DMS53 (cell line): ENCODE measurements around the gene GPX4.

ENCODE experiments used
- DNase-seq: peaks from one replicate; lab custom pipeline; 2025; lab: John Stamatoyannopoulos, UW

The GPX4 gene

GRCh38 chr19:1084024-1084868 lies 19.5 kb upstream of the GPX4 start:
- DNase-seq = peak; percentile 88

DNA sequence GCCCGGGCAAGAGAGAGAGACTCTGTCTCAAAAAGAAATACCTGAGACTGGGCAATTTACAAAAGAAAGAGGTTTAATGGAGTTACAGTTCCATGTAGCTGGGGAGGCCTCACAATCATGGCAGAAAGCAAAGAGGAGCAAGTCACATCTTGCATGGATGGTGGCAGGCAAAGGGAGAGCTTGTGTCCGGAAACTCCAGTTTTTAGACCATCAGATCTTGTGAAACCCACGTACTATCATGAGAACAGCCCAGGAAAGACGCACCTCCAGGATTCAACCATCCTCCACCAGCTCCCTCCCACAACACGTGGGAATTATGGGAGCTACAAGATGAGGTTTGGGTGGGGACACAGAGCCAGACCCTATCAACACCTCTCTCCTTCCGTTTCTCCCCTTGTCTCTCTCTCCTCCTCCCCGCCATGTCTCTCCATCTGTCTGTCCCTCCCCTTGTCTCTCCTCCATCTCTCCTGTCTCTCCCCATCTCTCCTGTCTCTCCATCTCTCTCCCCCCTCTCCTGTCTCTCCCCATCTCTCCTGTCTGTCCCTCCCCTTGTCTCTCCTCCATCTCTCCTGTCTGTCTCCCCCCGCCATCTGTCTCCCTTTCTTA lies 18.6 kb upstream of the GPX4 start:
- DNase-seq = no peak

DNA sequence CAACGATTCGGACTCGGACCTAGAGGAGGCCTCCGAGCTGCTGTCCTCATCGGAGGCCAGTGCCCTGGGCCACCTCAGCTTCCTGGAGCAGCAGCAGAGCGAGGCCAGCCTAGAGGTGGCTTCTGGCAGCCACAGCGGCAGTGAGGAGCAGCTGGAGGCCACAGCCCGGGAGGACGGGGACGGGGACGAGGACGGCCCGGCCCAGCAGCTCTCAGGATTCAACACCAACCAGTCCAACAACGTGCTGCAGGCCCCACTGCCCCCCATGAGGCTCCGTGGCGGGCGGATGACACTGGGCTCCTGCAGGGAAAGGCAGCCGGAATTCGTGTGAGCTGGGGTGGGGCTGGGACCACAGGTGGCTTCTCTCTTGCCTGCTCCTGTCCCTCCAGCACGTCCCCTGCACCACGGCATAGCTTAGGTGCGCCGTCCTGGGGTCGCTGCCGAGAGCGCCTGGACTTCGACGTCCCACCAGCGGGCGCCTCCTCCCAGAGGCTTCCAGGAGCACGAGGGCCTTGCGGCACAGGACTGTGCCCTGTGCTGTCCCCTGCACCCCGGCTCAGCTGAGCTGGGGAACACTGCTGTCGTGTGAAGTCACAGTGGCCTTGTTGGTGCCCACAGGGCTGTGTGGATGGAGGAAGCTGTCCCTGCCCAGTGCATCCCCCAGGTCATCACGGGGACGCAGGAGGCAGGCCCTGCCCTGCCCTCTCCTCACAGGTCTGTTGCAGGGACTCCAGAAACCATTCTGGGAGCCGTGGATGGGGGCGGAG lies 17.9 kb upstream of the GPX4 start:
- no peak for DNase-seq

GRCh38 chr19:1086613-1087012 lies 17.2 kb upstream of the GPX4 start:
- no peak for DNase-seq

GRCh38 chr19:1087813-1088415 lies 15.9 kb upstream of the GPX4 start:
- DNase-seq = peak; percentile 50

GRCh38 chr19:1088416-1089010 lies 15.3 kb upstream of the GPX4 start:
- DNase-seq = no peak

- no peak for DNase-seq
Measured at GRCh38 chr19:1089126-1089771, 14.5 kb upstream of the GPX4 start.

DNA sequence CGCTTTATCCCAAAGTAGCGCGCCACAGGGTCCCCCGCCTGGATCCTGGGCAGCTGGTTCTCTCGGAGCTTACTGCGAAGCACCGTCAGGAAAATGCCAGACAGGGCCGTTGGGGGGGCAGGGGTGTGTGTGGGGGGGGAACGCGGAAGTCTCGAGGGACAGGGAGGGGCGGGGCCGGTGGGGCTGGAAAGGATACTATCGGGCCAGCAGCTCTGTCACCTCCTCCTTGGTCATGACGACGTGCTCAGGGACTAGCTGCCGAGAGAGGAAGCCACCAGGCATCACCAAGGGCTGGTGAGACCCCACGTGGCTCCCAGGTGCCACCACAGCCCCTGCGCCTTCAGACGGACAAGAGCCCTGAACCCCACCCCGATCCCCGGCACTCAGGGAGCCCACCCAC lies 13.9 kb upstream of the GPX4 start:
- no peak for DNase-seq

GRCh38 chr19:1090731-1091543 lies 12.9 kb upstream of the GPX4 start:
- DNase-seq = no peak

GRCh38 chr19:1091544-1092175 lies 12.1 kb upstream of the GPX4 start:
- DNase-seq = no peak

DNA sequence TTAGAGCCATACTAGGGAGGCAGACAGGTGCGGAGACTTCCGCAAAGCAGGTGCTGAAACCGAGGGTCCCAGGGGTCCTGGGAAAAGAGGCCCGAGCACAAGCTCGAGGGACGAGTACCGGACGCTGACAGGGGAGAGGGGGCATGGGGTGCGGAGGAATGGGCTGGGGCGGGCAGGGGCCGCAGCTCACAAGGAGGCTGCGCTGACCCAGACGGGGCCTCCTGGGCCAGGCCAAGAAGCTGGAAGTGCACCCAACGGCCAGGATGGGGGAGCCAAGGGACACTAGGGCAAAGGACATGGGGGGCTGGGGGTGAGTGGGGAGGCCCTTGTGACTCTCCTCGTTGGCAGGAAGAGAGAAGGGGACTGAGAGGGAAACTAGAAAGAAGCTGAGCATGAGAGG lies 10.5 kb upstream of the GPX4 start:
- no peak for DNase-seq

DNA sequence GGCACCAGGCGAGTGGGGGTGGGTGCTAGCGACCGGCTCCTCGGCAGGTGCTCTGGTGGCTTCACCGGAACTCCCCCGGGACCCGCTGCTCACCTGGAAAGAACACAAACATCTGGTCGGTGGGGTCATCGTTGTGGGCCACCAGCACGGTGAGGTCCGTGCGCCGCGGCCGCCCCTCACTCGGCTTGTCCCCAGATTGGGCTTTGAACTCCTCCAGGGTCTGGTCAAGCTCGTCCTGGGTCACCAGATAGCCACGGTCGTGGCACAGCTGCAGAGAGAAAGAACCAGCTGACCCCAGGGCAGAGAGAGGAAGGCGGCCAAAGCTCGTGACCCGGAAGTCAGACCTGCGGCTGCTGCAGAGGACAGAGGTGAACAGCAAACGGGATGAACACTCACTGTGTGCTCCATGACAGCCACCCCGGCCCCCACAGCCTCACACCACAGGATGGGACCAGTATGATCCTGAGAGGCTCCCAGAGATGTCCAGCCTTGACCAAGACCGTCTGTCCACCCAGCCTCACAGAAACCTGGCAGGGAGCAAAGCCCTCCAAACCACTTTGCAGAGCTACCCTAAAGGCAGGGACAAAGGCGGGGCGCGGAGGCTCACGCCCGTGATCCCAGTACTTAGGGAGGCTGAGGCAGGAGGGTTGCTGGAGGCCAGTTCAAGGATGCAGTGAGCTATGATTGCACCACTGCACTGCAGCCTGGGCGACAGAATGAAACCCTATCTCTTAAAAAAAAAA lies 9.8 kb upstream of the GPX4 start:
- DNase-seq = no peak

GRCh38 chr19:1094655-1094977 lies 9.2 kb upstream of the GPX4 start:
- no peak for DNase-seq

- DNase-seq = peak; percentile 98
Measured at GRCh38 chr19:1094978-1095701, 8.7 kb upstream of the GPX4 start, which contains the start of gene POLR2E. POLR2E (minus strand) TSS chr19:1095375; CDS start chr19:1095315, 60 bp downstream.

DNA sequence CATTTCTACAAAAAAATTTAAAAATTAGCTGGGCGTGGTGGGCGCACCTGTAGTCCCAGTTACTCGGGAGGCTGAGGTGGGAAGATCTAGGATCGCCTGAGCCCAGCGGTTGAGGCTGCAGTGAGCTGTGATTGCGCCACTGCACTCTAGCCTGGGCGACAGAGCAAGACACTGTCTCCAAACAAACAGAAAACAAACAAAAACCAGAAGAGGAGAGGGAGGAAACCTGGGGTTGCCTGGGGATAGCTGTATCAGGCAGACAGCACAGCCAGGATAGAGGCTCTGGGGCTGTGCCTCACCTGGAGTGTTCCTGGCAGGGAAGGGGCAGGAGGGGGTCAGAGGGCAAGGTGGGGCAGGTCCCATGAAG lies 6.0 kb upstream of the GPX4 start:
- DNase-seq = peak; percentile 84

- peak; percentile 80 for DNase-seq
Measured at GRCh38 chr19:1098177-1099051, 5.4 kb upstream of the GPX4 start.

- DNase-seq = no peak
Measured at GRCh38 chr19:1101337-1101698, 2.5 kb upstream of the GPX4 start.
